Gastroesophageal sphincter (tissue), 3 donors: Measurements from ENCODE around the gene FAM124A.

Experiments used
- POLR2A ChIP-seq, 2 donors: fragments of 450-650 bp; IDR thresholded peaks; one replicate each; pipeline ENCODE4 v1.6.1; 2017; ENCODE audit warnings: antibody characterized with exemption in 2 of 2, mild to moderate bottlenecking in 2 of 2, moderate library complexity in 1 of 2
- TF ChIP-seq, protein P1 (sequence below), 4 experiments: fragments of 200-600 bp in 2 of 4; fragments of 450-650 bp in 2 of 4; sonication (generic) in 1 of 4; IDR thresholded peaks; one replicate each; pipeline ENCODE4 v1.5.1; 2017 to 2019; ENCODE audit warnings: antibody characterized with exemption in 4 of 4, mild to moderate bottlenecking in 2 of 4, moderate library complexity in 2 of 4

DNA sequence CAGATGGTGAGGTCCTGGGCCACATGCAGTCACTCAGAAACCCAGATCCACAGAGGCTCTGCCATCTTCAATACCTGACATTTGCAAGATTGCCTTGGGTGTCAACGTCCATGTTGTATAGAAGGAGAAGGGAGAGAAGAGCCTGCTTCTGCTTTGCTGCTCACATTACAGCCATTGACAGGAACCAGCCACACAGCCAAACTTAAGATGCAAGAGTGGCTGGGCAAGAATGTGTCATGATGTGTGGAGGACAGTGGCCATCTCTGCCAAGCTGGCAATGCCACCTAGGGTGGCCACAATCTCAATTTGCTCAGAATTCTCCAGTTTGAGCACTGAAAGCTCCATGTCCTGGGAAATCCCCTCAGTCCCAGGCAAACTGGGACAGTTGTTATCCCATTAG, 91.4 kb downstream of the FAM124A start:
- TF ChIP-seq, protein P1, sequence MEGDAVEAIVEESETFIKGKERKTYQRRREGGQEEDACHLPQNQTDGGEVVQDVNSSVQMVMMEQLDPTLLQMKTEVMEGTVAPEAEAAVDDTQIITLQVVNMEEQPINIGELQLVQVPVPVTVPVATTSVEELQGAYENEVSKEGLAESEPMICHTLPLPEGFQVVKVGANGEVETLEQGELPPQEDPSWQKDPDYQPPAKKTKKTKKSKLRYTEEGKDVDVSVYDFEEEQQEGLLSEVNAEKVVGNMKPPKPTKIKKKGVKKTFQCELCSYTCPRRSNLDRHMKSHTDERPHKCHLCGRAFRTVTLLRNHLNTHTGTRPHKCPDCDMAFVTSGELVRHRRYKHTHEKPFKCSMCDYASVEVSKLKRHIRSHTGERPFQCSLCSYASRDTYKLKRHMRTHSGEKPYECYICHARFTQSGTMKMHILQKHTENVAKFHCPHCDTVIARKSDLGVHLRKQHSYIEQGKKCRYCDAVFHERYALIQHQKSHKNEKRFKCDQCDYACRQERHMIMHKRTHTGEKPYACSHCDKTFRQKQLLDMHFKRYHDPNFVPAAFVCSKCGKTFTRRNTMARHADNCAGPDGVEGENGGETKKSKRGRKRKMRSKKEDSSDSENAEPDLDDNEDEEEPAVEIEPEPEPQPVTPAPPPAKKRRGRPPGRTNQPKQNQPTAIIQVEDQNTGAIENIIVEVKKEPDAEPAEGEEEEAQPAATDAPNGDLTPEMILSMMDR (IDR thresholded peaks at IDR 0.05) = no peak
- no peak for TF ChIP-seq POLR2A (IDR thresholded peaks at IDR 0.05)
